IMR-90 (cell line): ENCODE measurements around the gene CA11. TPM values are rescaled to one million over a fixed set of nuclear protein-coding genes. Genes with fewer than 3 reads are reported as not detected.

ENCODE experiments used
- ATAC-seq: fragments of 200-7000 bp; cut with Tn5 transposase; 2 replicates; pipeline ENCODE4 v1.9.1; 2020; ENCODE audit warnings: low read depth, mild to moderate bottlenecking, moderate library complexity
- BruUV-seq: library from RNA; stranded (reverse); fragments of 400-500 nt; replicated peaks from 2 replicates; lab custom pipeline; 2021; lab: Mats Ljungman, UMichigan
- CTCF ChIA-PET: fragments of 300-600 bp; formaldehyde crosslinking; extraction: SDS; loops from one replicate; lab custom pipeline; 2021; ENCODE audit warnings: antibody characterized with exemption; lab: Yijun Ruan, JAX
- POLR2A ChIA-PET: fragments of 300-600 bp; sonication (Branson Sonifier 250); formaldehyde crosslinking; loops from one replicate; lab custom pipeline; 2022; ENCODE audit warnings: antibody characterized with exemption; ENCODE audit not compliant: unreplicated experiment; lab: Charles Lee
- DNase-seq: peaks from one replicate; pipeline ENCODE4 v3.0.0; 2013
- H2AFZ ChIP-seq: replicated peaks from 2 replicates; pipeline ENCODE3; 2013; ENCODE audit warnings: low read length, mild to moderate bottlenecking; ENCODE audit not compliant: poor library complexity
- H2AK5ac ChIP-seq: 2 replicates; pipeline ENCODE4 v1.6.1; 2013; ENCODE audit warnings: low read depth, low read length, inconsistent platforms
- H2AK9ac ChIP-seq: replicated peaks from 2 replicates; pipeline ENCODE3; 2013; ENCODE audit warnings: mild to moderate bottlenecking, low read depth, low read length, moderate library complexity; ENCODE audit not compliant: poor library complexity
- H2BK120ac ChIP-seq: 2 replicates; pipeline ENCODE4 v1.6.1; 2013; ENCODE audit warnings: low read depth, low read length, inconsistent platforms
- H2BK15ac ChIP-seq: 3 replicates; pipeline ENCODE4 v1.6.1; 2013; ENCODE audit warnings: low read depth, low read length, inconsistent platforms
- H2BK20ac ChIP-seq: 2 replicates; pipeline ENCODE4 v1.6.1; 2013; ENCODE audit warnings: low read depth, mild to moderate bottlenecking, inconsistent platforms, low read length, moderate library complexity
- H2BK5ac ChIP-seq: 2 replicates; pipeline ENCODE4 v1.6.1; 2013; ENCODE audit warnings: mild to moderate bottlenecking, low read depth, low read length, inconsistent platforms; ENCODE audit not compliant: poor library complexity, severe bottlenecking
- H3K14ac ChIP-seq: replicated peaks from 2 replicates; pipeline ENCODE4 v1.6.1; 2013; ENCODE audit warnings: low read depth, low read length, inconsistent platforms
- H3K18ac ChIP-seq: 2 replicates; pipeline ENCODE4 v1.6.1; 2013; ENCODE audit warnings: low read depth, low read length, control low read depth
- H3K23ac ChIP-seq: 2 replicates; pipeline ENCODE4 v1.6.1; 2013; ENCODE audit warnings: low read depth, low read length, inconsistent platforms
- H3K27ac ChIP-seq: 2 replicates; pipeline ENCODE4 v1.5.1; 2013; ENCODE audit warnings: mild to moderate bottlenecking, control low read depth, low read length; ENCODE audit not compliant: insufficient read depth
- H3K27me3 ChIP-seq: 2 replicates; pipeline ENCODE4 v1.6.1; 2013; ENCODE audit warnings: low read length; ENCODE audit not compliant: control insufficient read depth, insufficient read depth
- H3K36me3 ChIP-seq: 2 replicates; pipeline ENCODE4 v1.6.1; 2013; ENCODE audit warnings: low read length, mixed read lengths; ENCODE audit not compliant: control insufficient read depth, insufficient read depth
- H3K4ac ChIP-seq: 2 replicates; pipeline ENCODE4 v1.6.1; 2013; ENCODE audit warnings: low read depth, low read length, inconsistent platforms
- H3K4me1 ChIP-seq: 2 replicates; pipeline ENCODE4 v1.6.1; 2013; ENCODE audit warnings: low read length, mixed read lengths; ENCODE audit not compliant: control insufficient read depth, insufficient read depth
- H3K4me2 ChIP-seq: 2 replicates; pipeline ENCODE4 v1.6.1; 2013; ENCODE audit warnings: low read depth, mild to moderate bottlenecking, control low read depth, low read length, moderate library complexity
- H3K4me3 ChIP-seq: 2 replicates; pipeline ENCODE4 v1.5.1; 2013; ENCODE audit warnings: low read depth, mild to moderate bottlenecking, control low read depth, low read length, moderate library complexity; ENCODE audit not compliant: insufficient read depth
- H3K56ac ChIP-seq: 2 replicates; pipeline ENCODE4 v1.6.1; 2013; ENCODE audit warnings: low read length, inconsistent platforms; ENCODE audit not compliant: insufficient read depth; ENCODE audit errors: extremely low read depth
- H3K79me1 ChIP-seq, 2 experiments: 2 replicates each; pipeline ENCODE4 v1.6.1; 2013; ENCODE audit warnings: low read length in 2 of 2, inconsistent platforms in 1 of 2, low read depth in 1 of 2
- H3K9ac ChIP-seq: 2 replicates; pipeline ENCODE4 v1.6.1; 2013; ENCODE audit warnings: low read depth, low read length, control low read depth
- H3K9me1 ChIP-seq: 2 replicates; pipeline ENCODE4 v1.6.1; 2013; ENCODE audit warnings: low read length, inconsistent platforms; ENCODE audit not compliant: insufficient read depth
- H3K9me3 ChIP-seq: 2 replicates; pipeline ENCODE4 v1.6.1; 2013; ENCODE audit warnings: low read length; ENCODE audit not compliant: control insufficient read depth, insufficient read depth
- H4K20me1 ChIP-seq: 2 replicates; pipeline ENCODE4 v1.6.1; 2013; ENCODE audit warnings: low read length, inconsistent platforms; ENCODE audit not compliant: insufficient read depth
- H4K5ac ChIP-seq: 2 replicates; pipeline ENCODE4 v1.6.1; 2013; ENCODE audit warnings: mild to moderate bottlenecking, low read depth, low read length, control low read depth
- H4K8ac ChIP-seq, 2 experiments: 2 replicates each; pipeline ENCODE4 v1.6.1; 2013; ENCODE audit warnings: low read depth in 2 of 2, low read length in 2 of 2, control low read depth in 1 of 2, inconsistent platforms in 1 of 2
- H4K91ac ChIP-seq: 2 replicates; pipeline ENCODE4 v1.6.1; 2013; ENCODE audit warnings: low read depth, low read length, inconsistent platforms; ENCODE audit not compliant: insufficient read depth
- BHLHE40 ChIP-seq: fragments of 150-350 bp; IDR thresholded peaks from 2 replicates; pipeline ENCODE4 v1.6.1; 2016; ENCODE audit warnings: mild to moderate bottlenecking, low read depth, low read length
- CEBPB ChIP-seq: IDR thresholded peaks from 2 replicates; pipeline ENCODE4 v1.6.1; 2012; ENCODE audit warnings: low read depth, low read length, improper control_type of control experiment
- CHD1 ChIP-seq: IDR thresholded peaks from 2 replicates; pipeline ENCODE4 v1.6.1; 2012; ENCODE audit warnings: low read depth, low read length, improper control_type of control experiment
- CTCF ChIP-seq: conservative IDR thresholded peaks from 2 replicates; pipeline ENCODE4 v1.5.1; 2012; ENCODE audit warnings: mild to moderate bottlenecking, low read depth, low read length, improper control_type of control experiment
- ELK1 ChIP-seq: fragments of 150-350 bp; IDR thresholded peaks from 2 replicates; pipeline ENCODE4 v1.6.1; 2016; ENCODE audit warnings: low read depth, mild to moderate bottlenecking, low read length, moderate library complexity, borderline replicate concordance
- MAFK ChIP-seq: IDR thresholded peaks from 2 replicates; pipeline ENCODE4 v1.6.1; 2012; ENCODE audit warnings: low read depth, low read length, improper control_type of control experiment
- MAZ ChIP-seq: IDR thresholded peaks from 2 replicates; pipeline ENCODE4 v1.6.1; 2012; ENCODE audit warnings: low read depth, mild to moderate bottlenecking, low read length, improper control_type of control experiment, moderate library complexity, borderline replicate concordance
- MXI1 ChIP-seq: IDR thresholded peaks from 2 replicates; pipeline ENCODE4 v1.6.1; 2012; ENCODE audit warnings: low read depth, mild to moderate bottlenecking, low read length, moderate library complexity, borderline replicate concordance
- POLR2A ChIP-seq: IDR thresholded peaks from 2 replicates; pipeline ENCODE4 v1.6.1; 2012; ENCODE audit warnings: mild to moderate bottlenecking, low read depth, low read length
- RAD21 ChIP-seq: IDR thresholded peaks from 2 replicates; pipeline ENCODE4 v1.6.1; 2012; ENCODE audit warnings: low read length, improper control_type of control experiment
- RFX5 ChIP-seq: IDR thresholded peaks from 2 replicates; pipeline ENCODE4 v1.8.0; 2012; ENCODE audit warnings: low read depth, mild to moderate bottlenecking, low read length, moderate library complexity
- SMC3 ChIP-seq: fragments of 150-350 bp; IDR thresholded peaks from 2 replicates; pipeline ENCODE4 v1.6.1; 2016; ENCODE audit warnings: low read depth, mild to moderate bottlenecking, antibody characterized with exemption, low read length, moderate library complexity
- WGBS, 2 experiments: methylation state at CpG; one replicate each; pipeline versions ENCODE4 v1.1.5 to v1.1.7; 2013; ENCODE audit warnings: missing lambda C conversion rate in 2 of 2; ENCODE audit not compliant: insufficient read length in 1 of 2; ENCODE audit errors: extremely low coverage in 2 of 2; 5-methylcytosine and 5-hydroxymethylcytosine counted together
- dilution Hi-C: fragments of 300-500 bp; cut with HindIII; formaldehyde crosslinking; loops from one replicate; pipeline ENCODE4 v1.14.3; 2018; ENCODE audit warnings: low sequenced_read_pairs; ENCODE audit not compliant: unreplicated experiment
- in situ Hi-C: fragments of 300-500 bp; cut with MboI; formaldehyde crosslinking; loops from 3 replicates; pipeline ENCODE4 v1.14.3; 2019; ENCODE audit warnings: low sequenced_read_pairs, inconsistent platforms, mixed read lengths
- intact Hi-C: fragments of 100-400 bp; cut with micrococcal nuclease; formaldehyde crosslinking; loops from 2 replicates; pipeline ENCODE4 v1.10.0; 2022
- polyA plus RNA-seq, 3 experiments: library from polyadenylated mRNA; depleted of rRNA; stranded (reverse); fragments of >200 nt; gene quantifications; 2 replicates each; pipeline ENCODE4 v1.2.3, GENCODE V29; 2012; ENCODE audit warnings: low replicate concordance in 1 of 3
- total RNA-seq: library from RNA; depleted of rRNA; stranded (reverse); fragments of >200 nt; gene quantifications from 2 replicates; pipeline ENCODE4 v1.2.3, GENCODE V29; 2012

CA11 gene
- total and polyA plus RNA-seq, 2 of the 4 experiments (the other 2 are of a cell fraction) = 1.3 to 2.9 TPM

- BruUV-seq = no TSS peak
Measured at GRCh38 chr19:48650974-48651682, 5.1 kb upstream of the CA11 start.

More at GRCh38 chr19:48650974-48651682, 5.1 kb upstream of the CA11 start:
- Histone ChIP-seq H4K5ac (no peak overlapping the region), H3K79me1 (no peaks in the 10 kb centered on the region), H3K36me3 (no peaks in the 10 kb centered on the region), H2AFZ (no peak overlapping the region), H4K20me1 (no peaks in the 10 kb centered on the region), H2AK9ac (no peak overlapping the region), H3K56ac (no peak overlapping the region), H2BK120ac (no peak overlapping the region), H3K27ac (no peak overlapping the region), H3K27me3 (peaks cover 4% of the 10 kb centered on the region; the same call in 1 of the 2 replicates), H2BK5ac (no peak overlapping the region), H4K8ac (no peak overlapping the region), H3K14ac (no peak overlapping the region), H2BK20ac (no peak overlapping the region), H3K18ac (no peak overlapping the region), H3K9ac (no peak overlapping the region), H3K9me1 (no peaks in the 10 kb centered on the region; the same call in 1 of the 2 replicates), H2AK5ac (no peak overlapping the region), H3K9me3 (peaks cover 3% of the 10 kb centered on the region; the same call in 1 of the 2 replicates), H3K23ac (no peak overlapping the region), H3K4ac (no peak overlapping the region), H4K91ac (no peak overlapping the region), H3K4me3 (no peak overlapping the region), H3K4me1 (no peaks in the 10 kb centered on the region; the same call in 1 of the 2 replicates), H3K4me2 (no peak overlapping the region), H2BK15ac (no peak overlapping the region)
- no peak for DNase-seq
- in situ Hi-C loops = no loop called here
- dilution Hi-C loops = no loop called here
- ATAC-seq = no peak
- ChIA-PET CTCF (no interaction called here), POLR2A (no interaction called here)
- 83% methylated on average over 2 of the region's 12 CpGs; no CpG with 5 or more reads in 1 of the 2 experiments for WGBS, 2 experiments
- TF ChIP-seq SMC3 (no peak), MXI1 (no peak), MAZ (no peak), ELK1 (no peak), CHD1 (no peak), POLR2A (no peak), CTCF (no peak), RFX5 (no peak), BHLHE40 (no peak), CEBPB (no peak), MAFK (no peak), RAD21 (no peak)
- intact Hi-C loops = no loop called here
